ENCODE measurements around the gene VASP.

The VASP gene

DNA sequence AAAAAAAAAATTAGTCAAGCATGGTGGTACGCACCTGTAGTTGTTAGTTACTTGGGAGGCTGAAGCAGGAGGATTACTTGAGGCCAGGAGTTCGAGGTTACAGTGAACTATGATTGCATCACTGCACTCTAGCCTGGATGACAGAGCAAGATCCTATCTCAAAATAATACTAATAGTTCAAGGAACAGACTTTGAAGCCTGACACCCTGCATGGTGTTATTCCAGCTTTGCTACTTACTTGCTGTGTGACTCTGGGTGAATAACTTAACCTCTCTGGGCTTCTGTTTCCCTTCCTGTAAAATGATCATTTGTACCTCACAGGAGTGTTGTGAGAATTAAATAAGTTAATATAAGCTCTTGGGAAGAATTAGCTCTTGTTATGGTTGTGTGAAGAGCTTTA is 43.0 kb upstream of the VASP start:
- Histone ChIP-seq H3K4me3 (ENCODE audit: low read depth in 1 of 2, low read length in 1 of 2) (no peak overlapping the region), H3K27me3 (peaks cover 45% of the 10 kb centered on the region), H3K36me3 (no peaks in the 10 kb centered on the region), H3K27ac (no peak overlapping the region), H3K4me1 (ENCODE audit: control insufficient read depth in 1 of 2, insufficient read depth in 1 of 2, low read depth in 1 of 2, low read length in 1 of 2) (peaks cover 21% of the 10 kb centered on the region in 2 experiments), H3K9me3 (no peaks in the 10 kb centered on the region)
- TF ChIP-seq CTCF (IDR thresholded peaks at IDR 0.05): no peak

DNA sequence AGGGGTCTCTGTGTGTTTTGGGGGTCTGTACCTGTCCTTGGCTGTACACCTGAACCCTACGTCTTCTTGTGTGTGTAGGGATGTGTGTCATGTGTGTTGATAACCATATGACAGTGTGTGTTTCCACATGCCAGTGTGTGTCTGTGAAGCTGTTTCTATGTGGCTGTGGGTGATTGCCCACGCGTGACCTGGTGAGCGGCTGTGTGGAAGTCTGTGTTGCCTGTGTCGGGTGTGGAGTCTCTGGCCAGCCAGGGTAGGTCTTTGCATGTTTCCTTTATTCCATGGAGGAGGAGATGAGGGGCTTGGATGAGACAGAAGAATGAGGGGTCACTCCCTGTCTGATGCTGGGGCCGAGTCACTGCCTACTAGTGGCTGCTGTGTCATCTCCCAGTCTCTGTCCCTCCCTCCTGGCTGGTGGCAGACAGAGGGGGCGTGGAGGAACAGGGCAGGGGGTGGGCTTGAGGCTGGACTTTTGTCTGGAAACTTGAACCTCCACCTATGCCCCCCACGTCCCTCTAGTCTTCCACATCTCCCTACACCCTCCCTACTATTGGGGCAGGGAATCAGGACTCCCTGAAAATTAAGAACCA is 42.3 kb upstream of the VASP start:
- no peak for TF ChIP-seq CTCF (IDR thresholded peaks at IDR 0.05)
- H3K27ac ChIP-seq: no peak overlapping the region
- peaks cover 27 to 28% of the 10 kb centered on the region in 2 experiments for H3K4me1 ChIP-seq (ENCODE audit: control insufficient read depth in 1 of 2, insufficient read depth in 1 of 2, low read depth in 1 of 2, low read length in 1 of 2)

DNA sequence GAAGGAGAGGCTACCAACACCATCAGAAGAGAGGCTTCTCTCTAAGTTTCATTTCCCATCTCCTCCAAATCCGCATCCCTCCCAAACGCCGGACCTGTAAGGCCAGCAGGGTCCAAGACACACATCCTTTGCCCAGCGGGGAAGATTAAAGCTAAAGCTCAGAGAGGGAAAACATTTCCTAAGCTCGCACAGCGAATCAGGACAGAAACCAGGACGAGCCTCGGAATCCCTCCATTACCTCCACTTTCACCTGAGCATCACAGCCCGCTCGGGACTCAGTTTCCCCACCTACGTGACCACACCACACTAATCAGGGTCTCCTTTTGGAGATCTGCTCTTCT is 40.2 kb upstream of the VASP start:
- peak overlapping the region; percentile 91 for H3K27ac ChIP-seq
- peaks cover 62% of the 10 kb centered on the region for H3K27me3 ChIP-seq
- H3K4me1 ChIP-seq (ENCODE audit: control insufficient read depth in 1 of 2, insufficient read depth in 1 of 2, low read depth in 1 of 2, low read length in 1 of 2): peaks cover 31 to 32% of the 10 kb centered on the region in 2 experiments
- peak overlapping the region; percentile 66 to 73 for H3K4me3 ChIP-seq (ENCODE audit: low read depth in 1 of 2, low read length in 1 of 2)
- H3K36me3 ChIP-seq: no peaks in the 10 kb centered on the region
- TF ChIP-seq CTCF (IDR thresholded peaks at IDR 0.05): no peak
- H3K9me3 ChIP-seq: no peaks in the 10 kb centered on the region

More for the DNA sequence above, 42.3 kb upstream of the VASP start:
- Histone ChIP-seq H3K36me3 (no peaks in the 10 kb centered on the region), H3K9me3 (no peaks in the 10 kb centered on the region), H3K27me3 (peaks cover 49% of the 10 kb centered on the region), H3K4me3 (ENCODE audit: low read depth in 1 of 2, low read length in 1 of 2) (no peak overlapping the region)

DNA sequence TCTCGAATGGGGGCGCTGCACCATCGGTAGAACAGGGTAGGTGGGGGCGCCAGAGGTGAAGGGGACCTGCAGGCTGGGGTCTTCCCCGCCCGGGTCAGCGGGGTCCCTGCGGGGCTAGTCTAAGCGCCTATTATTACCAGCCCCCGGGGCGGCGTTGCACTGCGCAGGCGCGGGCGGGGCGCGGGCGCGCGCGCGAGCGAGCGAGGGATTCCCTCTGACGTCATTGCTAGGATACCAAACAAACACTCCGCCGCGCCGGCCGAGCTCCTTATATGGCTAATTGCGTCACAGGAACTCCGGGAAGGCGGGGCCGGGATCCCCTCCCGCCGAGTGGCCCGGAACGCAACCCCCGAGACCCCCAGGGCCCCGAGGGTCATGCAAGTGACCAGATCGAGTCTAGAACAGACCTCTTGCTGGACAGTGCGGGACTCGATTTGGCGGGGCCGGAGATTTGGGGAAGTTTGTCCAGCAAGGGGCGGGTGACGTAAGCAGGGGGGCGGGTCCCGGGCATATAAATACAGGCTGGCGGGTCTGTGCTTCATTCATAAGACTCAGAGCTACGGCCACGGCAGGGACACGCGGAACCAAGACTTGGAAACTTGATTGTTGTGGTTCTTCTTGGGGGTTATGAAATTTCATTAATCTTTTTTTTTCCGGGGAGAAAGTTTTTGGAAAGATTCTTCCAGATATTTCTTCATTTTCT is 39.7 kb upstream of the VASP start, which contains the start of gene FOSB:
Gene FOSB, plus strand, starts transcription at position 541 of the 703 bp plus-strand sequence. CDS start 591 bp downstream, outside the sequence.
- peaks cover 64% of the 10 kb centered on the region for H3K27me3 ChIP-seq
- no peaks in the 10 kb centered on the region for H3K36me3 ChIP-seq
- peak; percentile 36 for TF ChIP-seq CTCF (IDR thresholded peaks at IDR 0.05)
- peaks cover 32 to 37% of the 10 kb centered on the region in 2 experiments for H3K4me1 ChIP-seq (ENCODE audit: control insufficient read depth in 1 of 2, insufficient read depth in 1 of 2, low read depth in 1 of 2, low read length in 1 of 2)
- H3K4me3 ChIP-seq (ENCODE audit: low read depth in 1 of 2, low read length in 1 of 2): peak within 1 kb of the TSS; percentile 66 to 73
- H3K27ac ChIP-seq: peak within 1 kb of the TSS; percentile 91
- H3K9me3 ChIP-seq: no peaks in the 10 kb centered on the region

DNA sequence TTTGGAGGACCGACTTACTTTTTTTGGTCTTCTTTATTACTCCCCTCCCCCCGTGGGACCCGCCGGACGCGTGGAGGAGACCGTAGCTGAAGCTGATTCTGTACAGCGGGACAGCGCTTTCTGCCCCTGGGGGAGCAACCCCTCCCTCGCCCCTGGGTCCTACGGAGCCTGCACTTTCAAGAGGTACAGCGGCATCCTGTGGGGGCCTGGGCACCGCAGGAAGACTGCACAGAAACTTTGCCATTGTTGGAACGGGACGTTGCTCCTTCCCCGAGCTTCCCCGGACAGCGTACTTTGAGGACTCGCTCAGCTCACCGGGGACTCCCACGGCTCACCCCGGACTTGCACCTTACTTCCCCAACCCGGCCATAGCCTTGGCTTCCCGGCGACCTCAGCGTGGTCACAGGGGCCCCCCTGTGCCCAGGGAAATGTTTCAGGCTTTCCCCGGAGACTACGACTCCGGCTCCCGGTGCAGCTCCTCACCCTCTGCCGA is 39.1 kb upstream of the VASP start:
- Histone ChIP-seq H3K9me3 (no peaks in the 10 kb centered on the region), H3K4me1 (ENCODE audit: control insufficient read depth in 1 of 2, insufficient read depth in 1 of 2, low read depth in 1 of 2, low read length in 1 of 2) (peaks cover 37 to 43% of the 10 kb centered on the region in 2 experiments), H3K36me3 (no peaks in the 10 kb centered on the region), H3K27me3 (peaks cover 67% of the 10 kb centered on the region), H3K4me3 (ENCODE audit: low read depth in 1 of 2, low read length in 1 of 2) (peak overlapping the region; percentile 66 to 73), H3K27ac (peak overlapping the region; percentile 91)
- TF ChIP-seq CTCF (IDR thresholded peaks at IDR 0.05): no peak
